Activated naive CD4-positive, alpha-beta T cell (primary cell): ENCODE measurements around the gene ADORA2A.

Experiments
- DNase-seq, 4 experiments: peaks; one replicate each; lab custom pipeline; 2025; lab: John Stamatoyannopoulos, UW

Gene ADORA2A

DNA sequence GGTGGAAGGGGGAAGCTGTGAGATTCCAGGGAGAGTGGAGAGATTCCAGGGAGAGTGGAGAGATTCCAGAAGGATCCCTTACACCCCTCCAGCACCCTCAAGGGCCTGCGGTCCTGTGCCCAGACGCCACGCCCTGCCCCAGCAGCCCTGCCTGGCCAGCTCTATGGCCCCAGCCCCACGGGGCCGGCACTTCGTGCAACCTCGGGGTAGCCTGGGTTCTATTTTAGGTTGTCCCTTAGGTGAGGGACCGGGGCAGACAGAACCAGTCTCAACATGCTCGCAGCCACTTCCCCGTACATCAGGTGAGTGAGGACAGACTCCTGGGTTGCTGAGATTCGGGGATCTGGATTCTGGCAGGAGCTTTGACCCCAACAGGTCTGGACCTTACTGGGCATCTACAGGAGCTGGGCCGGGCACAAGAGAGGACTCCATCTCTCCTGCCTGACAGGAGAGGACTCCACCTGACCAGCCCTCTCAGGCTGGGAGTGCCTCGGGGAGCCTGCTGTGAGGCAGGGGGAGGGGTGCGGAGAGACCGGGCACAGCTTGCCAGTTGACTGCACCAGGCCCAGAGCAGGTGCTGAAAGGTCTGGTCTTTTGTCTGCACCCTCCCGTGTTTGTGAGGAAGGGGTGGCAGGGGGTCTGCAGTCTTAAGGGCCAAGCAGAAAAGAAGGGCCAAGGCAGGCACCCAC is 8.5 kb upstream of the ADORA2A start:
- DNase-seq: no peak

DNA sequence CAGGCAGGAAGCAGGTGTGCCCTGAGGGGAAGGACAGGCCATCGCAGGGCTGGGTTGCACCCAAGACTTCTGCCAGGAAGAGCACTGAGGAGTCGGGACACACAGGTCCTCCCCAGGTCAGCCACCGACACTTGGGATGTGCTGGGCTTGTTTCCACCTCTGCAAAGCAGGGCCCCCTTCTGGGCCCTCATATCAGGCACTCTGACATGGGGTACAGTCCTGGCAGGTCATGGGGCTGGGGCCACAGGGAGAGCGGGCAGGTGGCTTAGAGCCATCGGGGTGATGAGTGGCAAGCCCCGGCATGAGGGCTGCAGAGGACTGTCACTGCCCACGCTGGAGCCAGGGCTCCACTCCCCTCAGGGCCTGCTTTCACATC is 7.9 kb upstream of the ADORA2A start:
- DNase-seq: no peak

DNA sequence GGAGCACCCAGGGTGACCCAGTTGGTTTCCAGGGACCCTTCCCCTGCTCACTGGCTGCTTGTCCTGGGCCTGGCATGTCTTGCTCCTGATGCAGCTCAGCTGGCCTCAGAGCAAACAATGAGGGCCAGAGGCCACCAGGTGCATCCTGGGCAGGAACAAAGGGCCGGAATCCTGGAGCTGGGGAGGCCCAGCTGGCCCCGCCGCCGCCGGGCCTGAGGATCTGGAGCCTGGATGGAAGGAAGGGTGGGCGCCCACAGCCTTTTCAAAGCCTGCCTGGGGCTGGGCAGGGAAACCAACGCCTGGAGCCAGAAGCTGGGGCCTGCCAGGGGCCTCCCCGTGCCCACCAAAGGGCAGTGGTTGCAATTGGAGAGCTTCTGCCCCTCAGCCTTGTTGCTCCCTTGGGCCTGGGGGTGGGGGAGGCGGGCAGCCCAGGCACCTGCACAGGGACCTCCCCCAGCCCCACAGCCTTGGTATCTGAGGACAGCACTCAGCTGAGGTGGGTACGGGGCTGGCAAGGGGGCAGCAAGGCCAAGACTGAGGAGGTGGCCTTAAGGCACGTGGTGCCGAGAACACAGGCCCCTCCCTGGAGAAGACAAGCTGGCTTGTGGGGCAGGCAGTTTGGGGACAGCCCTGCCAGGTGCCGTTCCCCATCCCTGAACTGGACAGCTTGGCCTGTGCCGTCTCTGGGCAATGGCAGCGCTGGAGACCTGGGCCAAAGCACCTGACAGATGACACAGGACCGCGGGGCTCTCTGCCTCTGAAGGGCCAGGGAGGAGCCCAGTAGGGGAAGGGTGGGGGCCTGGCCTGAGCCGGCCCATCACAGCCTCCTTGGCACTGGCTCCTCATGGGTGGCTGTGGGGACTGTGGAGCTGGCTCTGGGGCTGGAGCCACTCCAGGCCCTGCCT is 7.1 kb upstream of the ADORA2A start:
- DNase-seq: no peak

DNA sequence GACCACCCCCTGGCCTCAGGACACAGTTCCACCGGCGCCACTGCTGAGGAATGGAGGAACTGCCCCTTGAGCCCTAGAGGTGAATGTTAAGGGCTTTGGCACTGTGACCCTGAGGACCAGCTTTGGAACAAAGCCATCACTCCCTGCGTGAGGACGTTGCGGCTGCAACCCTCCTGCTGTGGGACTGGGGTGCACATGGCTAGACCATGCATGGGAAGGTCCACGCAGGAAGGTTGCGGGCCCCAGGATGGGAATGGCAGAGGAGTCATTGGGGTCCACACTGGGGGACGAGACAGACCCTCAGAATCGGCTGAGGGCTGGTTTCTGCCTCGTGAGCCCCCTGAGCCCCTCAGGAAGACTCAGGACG is 6.4 kb upstream of the ADORA2A start:
- DNase-seq: no peak

DNA sequence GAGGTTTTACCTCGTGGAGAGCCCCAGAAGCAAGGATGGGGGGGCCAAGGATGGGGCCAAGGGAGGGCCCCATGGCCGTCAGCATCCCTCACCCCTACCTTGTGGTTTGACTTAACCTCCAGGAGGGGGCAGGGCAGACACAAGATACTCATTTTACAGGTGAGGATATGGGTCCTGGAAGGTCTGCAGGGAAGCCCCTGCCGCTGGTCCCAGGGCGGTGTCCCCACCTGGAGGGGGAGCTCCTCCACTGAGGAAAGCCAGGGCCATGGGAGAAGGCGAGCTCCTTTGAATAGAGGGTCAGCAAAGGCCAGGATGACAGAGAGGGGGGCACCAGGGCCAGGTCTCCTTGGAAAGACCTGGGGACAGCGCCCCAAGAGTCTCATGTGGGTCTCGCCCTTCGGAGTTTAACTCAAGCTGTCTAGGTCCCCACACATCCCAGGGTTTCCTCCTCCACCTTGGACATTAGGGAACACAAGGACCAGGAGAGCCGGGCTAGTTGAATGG is 5.9 kb upstream of the ADORA2A start:
- DNase-seq: peak in 1 of 4 experiments; percentile 32

DNA sequence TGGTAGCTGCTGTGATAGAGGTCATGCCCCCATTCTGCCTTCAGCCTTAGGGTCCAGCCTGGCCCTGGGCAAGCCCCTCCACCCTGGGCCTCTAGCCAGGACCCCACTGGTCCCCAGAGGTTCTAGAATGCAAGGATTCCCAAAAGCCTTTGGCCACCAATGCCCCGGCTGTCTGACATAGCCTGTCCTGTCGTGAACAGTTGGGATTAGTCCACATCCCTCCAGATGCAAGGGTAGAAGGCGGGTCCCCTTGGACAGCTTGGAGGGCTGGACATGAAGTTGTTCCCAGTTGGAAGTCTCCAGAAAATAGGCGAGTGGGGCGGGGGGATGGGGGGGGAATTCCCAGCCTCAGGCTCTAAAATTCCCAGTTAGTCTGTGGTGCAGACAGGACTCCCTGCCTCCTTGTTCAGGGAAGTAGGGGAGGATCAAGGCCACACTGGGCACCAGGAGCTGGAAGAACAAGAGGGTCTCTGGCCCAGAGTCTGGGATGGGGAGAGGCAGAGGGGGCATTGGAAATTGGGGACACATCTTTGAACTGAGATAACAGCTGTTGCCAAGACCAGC is 5.2 kb upstream of the ADORA2A start:
- DNase-seq: no peak

DNA sequence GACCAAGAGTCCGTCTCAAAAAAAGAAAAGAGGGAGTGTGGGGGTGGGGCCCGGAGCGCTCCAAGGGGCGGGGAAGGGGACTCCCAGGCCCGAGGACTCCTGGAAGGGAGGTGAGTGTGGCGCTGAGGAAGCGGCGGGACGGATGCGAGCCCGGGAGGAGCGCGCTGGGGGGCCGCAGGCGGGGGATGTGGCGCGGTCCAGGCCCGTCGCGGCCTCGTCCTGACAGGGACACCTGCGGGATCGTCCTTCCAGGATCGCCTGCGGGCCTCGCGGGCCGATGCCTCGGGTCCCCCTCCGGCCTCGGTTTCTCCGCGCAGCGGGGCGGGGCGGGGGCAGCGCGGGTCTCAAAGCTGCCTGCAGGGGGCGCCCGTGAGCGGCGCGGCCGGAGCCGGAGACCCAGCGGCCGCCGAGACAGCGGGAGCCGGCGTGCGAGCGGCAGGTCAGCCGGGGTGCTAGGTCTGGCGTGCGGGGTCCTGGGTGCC is 3.8 kb upstream of the ADORA2A start:
- DNase-seq: peak; percentile 32 to 61 (median 45)

DNA sequence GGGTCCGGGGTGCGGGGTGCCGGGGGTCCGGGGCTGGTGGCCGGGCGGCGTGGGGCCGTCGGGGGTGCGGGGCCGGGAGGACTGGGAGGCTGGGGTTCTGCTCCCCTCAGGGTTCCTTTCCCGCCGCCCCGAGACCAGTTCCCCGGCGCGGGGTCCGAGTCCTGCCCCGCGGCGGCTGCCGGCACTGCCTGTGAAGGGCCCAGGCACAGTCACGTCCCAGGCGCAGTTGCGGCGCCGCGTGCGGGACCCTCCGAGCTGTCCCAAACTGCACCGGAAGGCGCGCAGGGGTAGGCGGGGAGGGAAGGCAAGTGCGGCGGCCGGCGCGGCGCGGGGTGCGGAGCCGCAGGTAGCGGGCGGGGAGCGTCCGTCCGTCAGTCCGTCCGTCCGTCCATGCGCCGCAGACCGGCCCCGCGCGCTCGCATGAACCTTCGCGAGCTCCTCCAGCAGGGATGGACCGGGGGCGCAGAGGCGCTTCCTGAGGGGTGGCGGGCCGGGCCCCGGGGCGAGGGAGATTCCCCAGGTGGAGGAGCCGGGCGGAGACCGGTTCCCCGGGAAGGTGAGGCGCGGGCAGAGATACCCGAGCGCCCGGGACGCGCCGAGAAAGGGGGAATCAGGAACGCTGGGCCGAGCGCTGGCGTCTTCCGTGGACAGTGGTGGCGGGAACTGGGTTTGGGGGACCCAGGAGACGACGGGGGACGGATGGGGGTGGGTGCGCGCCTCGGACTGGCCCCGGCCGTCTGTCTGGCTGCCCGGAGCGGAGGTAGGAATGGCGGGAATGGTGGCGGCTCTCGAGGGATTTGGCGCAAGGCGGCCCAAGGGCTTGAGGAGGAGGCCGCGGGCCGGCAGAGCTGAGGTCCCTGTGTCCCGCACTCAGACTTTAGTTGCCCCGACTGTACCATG is 3.1 kb upstream of the ADORA2A start:
- DNase-seq: peak in 1 of 4 experiments; percentile 42

DNA sequence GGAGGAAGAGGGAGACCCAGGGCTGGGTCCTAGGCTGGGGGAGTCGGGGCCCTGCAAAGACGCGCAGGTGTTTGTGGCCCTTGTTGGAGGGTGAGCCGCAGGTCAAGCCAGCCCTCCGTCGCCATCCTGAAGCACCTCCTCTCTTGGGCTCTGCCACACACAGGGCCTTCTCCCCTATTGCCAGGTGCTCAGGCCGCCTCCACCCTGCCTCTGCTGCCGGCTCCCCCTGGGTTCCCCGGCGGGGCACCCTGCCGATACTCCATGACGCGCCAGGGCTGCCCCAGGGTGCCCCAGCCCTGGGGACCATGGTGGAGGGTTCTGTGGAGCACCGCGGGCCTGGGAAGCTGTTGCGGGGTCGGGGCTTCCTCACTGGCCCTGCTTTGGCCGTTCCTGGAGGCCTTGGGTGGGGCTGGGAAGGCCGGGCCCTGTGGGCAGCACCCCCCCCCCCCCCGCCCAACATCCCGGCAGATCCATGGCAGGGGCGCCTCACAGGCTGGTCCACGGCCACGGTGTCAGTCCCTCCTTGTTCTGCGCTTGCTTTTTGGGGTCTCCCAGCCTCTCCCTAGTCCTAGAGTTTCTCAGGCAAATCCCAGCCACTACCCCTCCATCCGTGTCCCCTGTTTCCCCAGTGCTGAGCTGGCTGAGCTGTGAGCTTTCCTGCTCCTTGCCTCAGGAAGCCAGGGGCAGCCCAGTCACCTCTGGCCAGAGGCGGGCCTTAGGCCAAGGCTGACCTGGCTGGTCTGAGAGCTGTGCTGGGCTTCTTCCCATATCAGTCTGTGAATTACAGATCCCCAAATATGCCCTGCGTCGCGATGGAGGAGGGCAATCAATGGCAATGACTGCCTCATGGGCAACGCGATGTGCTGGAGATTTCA is 2.3 kb upstream of the ADORA2A start:
- DNase-seq: no peak

DNA sequence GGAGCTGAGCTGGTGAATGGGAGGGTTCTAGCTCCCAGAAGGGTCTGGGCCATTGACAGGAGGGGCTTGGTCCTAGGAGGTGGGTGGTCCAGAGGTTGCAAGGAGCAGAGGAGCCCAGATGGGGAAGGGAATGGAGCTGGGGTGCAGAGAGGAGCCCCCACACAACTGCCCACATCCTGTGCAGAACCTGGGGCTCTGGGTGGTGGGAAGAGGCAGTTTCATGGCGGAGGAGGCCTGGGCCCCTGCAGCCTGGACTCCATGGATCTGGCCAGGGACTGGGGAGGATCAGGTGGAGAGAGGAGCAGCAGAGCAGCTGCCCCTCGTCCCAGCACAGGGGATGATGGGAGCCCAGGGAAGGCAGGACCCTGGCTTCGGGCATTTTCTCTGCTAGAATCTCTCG is 963 bp upstream of the ADORA2A start:
- no peak for DNase-seq

DNA sequence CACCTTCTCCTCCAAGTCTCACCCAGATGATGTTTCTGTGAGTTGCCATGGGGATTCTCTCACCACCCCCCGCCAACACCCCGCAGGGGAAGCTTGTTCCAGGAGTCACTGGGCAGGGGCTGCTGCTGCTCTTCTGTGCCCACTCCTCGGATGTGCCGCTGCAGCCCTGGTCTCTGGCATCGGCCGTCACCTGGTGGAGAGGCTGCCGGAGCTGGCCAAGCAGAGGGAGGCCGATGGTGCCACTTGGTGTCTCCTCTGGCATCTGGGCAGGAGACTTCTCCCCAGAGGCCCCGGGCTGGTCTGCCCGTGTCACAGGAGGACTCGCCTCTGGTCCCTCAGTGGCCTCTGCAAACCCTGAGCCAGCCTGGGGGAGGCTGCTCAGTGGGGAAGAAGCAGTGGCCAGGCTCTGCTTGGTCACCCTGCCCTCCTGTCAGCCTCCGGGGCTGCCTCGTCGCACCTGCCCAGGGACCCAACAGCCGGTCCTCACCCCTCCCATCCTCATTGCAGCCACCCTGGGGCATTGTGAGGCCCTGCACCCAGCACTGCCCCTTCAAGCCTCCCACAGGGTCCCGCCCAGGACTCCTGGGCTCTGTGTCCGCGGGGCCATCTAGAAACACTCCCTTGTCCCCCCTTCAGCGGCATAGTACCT is 424 bp upstream of the ADORA2A start:
- DNase-seq: no peak

DNA sequence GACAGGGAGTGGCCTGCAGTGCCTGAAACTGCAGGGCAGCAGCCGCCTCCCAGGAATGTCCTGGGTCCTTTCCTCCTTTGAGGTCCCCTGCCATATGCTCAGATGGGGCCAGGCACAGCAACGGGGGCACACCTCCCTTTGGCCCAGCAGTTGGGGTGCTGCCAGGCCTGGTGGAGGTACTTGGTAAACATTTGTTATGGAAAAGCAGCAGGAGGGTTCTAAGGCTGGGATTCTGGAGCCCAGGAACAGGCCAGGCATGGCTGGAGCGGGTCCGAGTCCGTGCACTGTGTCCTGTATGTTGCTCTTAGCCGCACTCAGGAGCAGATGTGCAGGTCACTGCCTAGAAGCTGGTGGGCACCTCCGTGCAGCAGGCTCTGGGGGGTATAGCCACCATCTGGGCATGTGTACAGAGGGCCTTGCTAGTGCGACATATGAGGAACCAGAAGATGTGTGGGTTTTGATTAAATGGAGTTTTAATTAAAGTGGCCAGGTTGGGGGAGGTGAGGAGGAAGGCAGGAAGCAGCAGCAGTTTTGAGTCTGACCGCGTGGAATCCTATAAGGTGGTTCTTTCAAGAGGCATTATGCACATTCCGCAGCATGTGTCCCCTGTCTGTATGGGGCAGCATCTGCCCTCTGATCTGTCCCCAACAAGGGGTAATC is 1.5 kb downstream of the ADORA2A start:
- DNase-seq: no peak

DNA sequence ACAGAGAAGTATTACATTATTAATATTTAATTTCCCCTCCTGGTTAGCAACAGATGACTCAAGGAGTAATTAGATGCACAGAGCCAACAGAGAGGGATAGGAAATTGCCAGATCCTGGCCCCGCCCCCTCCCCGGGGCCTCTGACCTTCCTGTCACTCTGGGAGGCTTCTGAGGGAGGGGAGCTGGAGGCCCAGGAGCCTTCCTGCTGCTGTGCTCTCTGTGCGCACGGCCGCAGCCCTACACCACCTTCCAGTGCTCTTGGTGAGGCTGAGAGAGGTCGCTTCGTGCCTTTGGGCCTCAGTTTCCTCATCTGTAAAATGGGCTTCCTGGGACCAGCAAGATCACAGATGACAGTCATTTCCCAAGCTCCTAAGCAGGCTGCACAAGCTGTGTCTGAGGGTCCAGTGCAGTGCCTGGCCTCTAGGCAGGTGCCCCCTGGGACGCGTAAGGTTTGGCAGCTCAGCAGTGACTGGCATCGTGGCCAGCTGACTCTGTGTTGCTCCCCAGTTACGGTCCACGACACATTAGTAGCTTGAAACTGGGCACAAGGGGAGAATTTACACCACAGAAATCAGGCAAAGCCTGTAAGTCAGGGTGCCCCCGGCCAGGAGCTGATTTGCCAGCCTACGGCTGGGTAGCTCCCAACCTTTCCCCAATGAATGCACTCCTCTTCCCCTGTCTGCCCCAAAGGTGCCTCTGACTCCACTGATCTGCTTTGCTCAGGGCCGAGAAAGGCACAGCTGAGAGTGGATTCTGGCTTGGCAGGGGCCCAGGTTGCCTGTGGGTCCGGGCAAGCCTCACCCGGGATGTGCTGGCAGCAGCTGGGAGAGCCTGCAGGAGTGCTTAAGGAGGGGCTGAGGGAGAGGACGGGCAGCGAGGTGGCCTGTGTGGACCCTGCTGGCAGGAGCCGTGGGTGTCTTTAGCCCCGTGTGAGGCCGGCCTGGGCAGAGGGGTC is 2.3 kb downstream of the ADORA2A start:
- DNase-seq: peak in 1 of 4 experiments; percentile 48

DNA sequence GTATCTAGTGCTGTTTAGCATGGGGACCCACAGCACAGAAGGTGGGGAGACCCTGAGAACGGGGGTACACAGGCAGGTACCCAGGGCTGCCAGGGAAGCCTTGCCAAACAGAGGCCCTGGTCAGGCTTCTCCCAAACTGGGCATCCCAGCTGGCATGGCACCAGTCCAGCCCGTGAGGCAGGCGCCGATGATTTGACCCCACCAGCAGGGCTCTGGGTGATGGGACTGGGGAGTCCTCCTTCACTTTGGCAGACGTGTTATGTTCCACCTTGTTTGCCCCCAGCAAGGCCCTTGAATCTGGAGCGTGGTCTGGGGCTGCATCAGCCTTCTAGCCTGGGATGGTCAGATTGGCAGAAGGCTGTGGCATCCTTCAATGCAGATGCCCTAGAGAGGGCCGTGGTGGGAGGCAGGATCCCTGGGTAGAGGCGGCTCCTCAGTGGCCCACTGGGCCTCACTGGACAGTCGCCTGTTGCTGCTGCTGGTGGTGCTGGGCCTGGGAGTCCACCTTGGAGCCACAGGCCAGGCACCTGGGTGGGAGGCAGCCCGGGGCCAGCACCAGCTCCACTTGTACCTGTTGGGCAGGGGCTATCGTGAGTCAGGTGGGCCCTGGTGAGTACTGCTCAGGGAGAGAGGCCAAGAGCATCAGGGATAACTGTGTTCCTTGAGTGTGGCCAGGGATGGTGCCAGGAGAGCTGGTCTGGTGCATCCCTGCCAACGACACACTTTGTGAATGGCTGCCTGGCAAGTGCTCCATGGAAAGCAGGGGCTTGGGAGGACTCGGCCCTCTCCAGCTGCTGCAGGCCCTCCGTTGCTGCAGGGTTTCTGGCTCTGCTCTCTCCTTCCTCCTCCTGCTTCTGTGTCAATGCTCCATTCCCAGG is 3.3 kb downstream of the ADORA2A start:
- DNase-seq: no peak

DNA sequence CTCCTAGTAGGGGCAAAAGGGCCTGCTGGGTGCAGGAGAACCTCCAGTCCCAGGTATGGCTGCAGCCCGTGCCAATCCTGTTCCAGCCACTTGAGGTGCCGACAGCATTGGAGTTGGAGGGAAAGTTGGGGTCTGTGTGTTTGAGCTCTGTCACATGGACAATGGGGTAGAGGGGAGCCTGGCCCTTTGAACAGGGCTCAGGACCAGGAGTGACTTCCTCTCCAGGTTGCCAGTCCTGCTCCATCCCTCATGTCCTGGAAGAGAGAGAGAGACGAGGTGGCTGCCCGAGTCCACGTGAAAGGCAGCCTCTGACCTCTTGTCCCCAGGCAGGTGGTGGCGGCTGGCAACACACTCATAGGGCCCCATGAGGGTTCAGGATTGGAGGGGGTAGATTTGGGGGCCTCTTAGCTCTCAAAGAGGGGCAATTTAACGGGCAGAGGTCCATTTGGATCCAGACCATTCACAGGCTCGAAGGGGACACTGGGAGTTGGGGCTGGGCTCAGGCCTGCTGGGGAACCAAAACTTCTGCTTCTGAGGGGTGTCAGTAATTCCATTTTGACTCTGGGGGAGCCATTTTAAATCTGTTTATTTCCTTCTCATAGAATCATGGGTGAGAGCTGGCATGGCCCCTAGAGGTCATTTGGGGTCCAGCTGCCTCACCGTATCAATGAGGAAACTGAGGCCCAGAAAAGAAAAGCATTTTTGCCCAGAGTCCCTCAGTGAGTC is 4.1 kb downstream of the ADORA2A start:
- DNase-seq: no peak

DNA sequence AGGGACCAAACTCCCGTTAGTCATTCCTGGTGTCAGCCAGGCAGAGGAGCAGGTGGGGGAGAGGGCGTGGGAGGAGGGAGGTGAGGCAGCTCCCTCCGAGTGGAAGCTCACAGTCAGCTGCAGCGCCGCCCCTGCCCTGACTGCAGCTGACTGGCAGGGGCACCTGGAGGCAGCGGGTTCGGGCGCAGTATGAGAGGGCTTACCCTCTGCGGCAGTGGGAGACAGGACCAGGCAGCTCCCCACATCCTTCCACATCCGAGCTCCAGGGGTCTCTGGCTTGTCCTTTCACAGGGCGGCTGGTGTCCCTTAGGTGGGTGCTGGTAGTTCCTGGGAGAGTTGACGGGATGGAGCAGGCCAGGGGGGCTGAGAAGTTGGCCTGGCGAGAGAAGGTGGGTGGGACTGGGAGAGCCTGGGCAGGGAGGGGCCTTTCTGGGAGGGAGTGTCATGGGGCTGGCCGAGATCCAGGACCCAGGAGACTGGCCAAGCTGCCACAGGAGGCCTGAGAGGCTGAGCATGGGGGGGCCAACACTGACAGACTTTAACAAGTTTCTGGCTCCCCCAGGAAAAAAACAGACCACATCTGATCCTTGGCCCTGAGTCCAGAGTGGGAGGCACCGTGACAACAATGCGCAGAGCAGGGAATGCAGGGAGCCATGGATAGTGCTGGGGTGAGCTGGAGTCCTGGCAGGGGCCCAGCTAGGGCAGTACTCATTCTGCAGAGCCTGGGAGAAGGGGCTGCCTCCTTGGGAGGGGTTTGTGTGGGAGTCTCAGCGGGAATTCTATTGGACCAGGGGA is 4.9 kb downstream of the ADORA2A start:
- DNase-seq: peak in 1 of 4 experiments; percentile 15
